ENCODE measurements around the gene RBM12. TPM values are rescaled to one million over a fixed set of nuclear protein-coding genes. Genes with fewer than 3 reads are reported as not detected.

RBM12 gene
- total RNA-seq, 3 donors from 2014 or later (not counting 1 experiment from before 2014, with no cell fraction given) = 80.9 to 112 (median 89.4) TPM

DNA sequence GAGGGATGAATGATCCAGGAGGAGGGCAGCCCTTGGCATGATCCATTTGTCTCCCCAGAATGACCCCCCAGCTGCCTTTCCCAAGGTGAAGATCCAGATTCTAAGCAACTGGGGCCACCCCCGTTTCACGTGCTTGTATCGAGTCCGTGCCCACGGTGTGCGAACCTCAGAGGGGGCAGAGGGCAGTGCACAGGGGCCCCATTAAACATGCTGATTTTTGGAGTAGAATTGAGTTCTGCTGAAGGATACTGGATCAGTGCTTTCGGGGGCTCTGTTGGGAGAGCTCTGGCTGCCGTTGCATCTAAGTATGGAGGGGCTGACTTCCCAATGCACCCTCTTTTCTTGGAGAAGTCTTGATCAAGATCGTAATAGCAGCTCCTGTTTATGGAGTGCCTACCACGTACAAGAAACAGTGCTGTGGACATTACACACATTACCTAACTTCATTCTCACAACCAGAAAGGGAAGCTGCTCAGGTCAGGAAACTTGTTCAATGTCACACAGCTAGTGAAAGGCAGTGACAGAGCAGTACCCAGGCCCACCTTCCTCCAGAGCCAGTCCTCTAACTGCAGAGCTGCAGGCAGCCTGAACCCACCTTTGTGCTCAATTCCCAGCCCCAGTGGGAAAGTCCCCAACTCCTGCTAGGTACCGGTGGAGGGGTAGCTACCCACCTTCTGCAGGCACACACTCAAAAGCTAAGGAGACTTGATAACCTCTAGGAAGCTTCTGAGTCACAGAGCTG, 43.7 kb downstream of the RBM12 start:
- intact Hi-C loops (cut with micrococcal nuclease) = no loop called here
- DNase-seq (no peak), ATAC-seq (no peak)
- Mint-ChIP-seq H3K4me3 (peak overlapping the region; percentile 4), H3K27ac (peak overlapping the region; percentile 0 to 59), H3K9me3 (no peaks in the 10 kb centered on the region), H3K27me3 (ENCODE audit: low read depth in 2 of 2) (no peaks in the 10 kb centered on the region), H3K4me1 (peaks cover 22 to 36% of the 10 kb centered on the region in 2 donors), H3K36me3 (peaks cover 5% of the 10 kb centered on the region)
- 98% methylated on average over 11 of the region's 11 CpGs for WGBS (ENCODE audit: insufficient coverage)
- H3K36me3 ChIP-seq (ENCODE audit: control insufficient read depth, insufficient read depth, low read length) = peaks cover 16% of the 10 kb centered on the region
- H3K4me1 ChIP-seq (ENCODE audit: control insufficient read depth, insufficient read depth, low read length) = peaks cover 35% of the 10 kb centered on the region
- H3K4me3 ChIP-seq (ENCODE audit: low read length) = no peak overlapping the region
- H3K27me3 ChIP-seq (ENCODE audit: control insufficient read depth, insufficient read depth, low read length) = peaks cover 10% of the 10 kb centered on the region
- no peaks in the 10 kb centered on the region for H3K9me3 ChIP-seq (ENCODE audit: control insufficient read depth, insufficient read depth, low read length)
- H3K27ac ChIP-seq (ENCODE audit: low read length) = no peak overlapping the region
- TF ChIP-seq, protein P1, sequence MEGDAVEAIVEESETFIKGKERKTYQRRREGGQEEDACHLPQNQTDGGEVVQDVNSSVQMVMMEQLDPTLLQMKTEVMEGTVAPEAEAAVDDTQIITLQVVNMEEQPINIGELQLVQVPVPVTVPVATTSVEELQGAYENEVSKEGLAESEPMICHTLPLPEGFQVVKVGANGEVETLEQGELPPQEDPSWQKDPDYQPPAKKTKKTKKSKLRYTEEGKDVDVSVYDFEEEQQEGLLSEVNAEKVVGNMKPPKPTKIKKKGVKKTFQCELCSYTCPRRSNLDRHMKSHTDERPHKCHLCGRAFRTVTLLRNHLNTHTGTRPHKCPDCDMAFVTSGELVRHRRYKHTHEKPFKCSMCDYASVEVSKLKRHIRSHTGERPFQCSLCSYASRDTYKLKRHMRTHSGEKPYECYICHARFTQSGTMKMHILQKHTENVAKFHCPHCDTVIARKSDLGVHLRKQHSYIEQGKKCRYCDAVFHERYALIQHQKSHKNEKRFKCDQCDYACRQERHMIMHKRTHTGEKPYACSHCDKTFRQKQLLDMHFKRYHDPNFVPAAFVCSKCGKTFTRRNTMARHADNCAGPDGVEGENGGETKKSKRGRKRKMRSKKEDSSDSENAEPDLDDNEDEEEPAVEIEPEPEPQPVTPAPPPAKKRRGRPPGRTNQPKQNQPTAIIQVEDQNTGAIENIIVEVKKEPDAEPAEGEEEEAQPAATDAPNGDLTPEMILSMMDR (IDR thresholded peaks at IDR 0.05) = no peak

- H3K36me3 Mint-ChIP-seq = no peaks in the 10 kb centered on the region
- peak; percentile 71 to 90 for DNase-seq
- Histone ChIP-seq H3K4me1 (ENCODE audit: control insufficient read depth, insufficient read depth, low read length) (peaks cover 40% of the 10 kb centered on the region), H3K4me3 (ENCODE audit: low read length) (peak overlapping the region; percentile 44), H3K27ac (ENCODE audit: low read length) (no peak overlapping the region), H3K36me3 (ENCODE audit: control insufficient read depth, insufficient read depth, low read length) (peaks cover 5% of the 10 kb centered on the region), H3K27me3 (ENCODE audit: control insufficient read depth, insufficient read depth, low read length) (peaks cover 10% of the 10 kb centered on the region), H3K9me3 (ENCODE audit: control insufficient read depth, insufficient read depth, low read length) (no peaks in the 10 kb centered on the region)
- H3K27me3 Mint-ChIP-seq (ENCODE audit: low read depth in 2 of 2) = peaks cover 0 to 2% of the 10 kb centered on the region in 2 donors
- peak overlapping the region; percentile 34 to 99 for H3K27ac Mint-ChIP-seq
- H3K4me3 Mint-ChIP-seq = peak overlapping the region; percentile 86
- peaks cover 23 to 45% of the 10 kb centered on the region in 2 donors for H3K4me1 Mint-ChIP-seq
- ATAC-seq = peak; percentile 18 to 22 (median 22)
- intact Hi-C loops (cut with micrococcal nuclease) = loop anchor here (1.0 to 10.0 kb wide), 5 partner anchors 18 to 365 kb away; partner anchors contain the start of gene ERGIC3
- no peaks in the 10 kb centered on the region for H3K9me3 Mint-ChIP-seq
- 5% methylated on average over 49 of the region's 49 CpGs for WGBS (ENCODE audit: insufficient coverage)
- TF ChIP-seq, protein P1 (IDR thresholded peaks at IDR 0.05) = peak; percentile 55
Observed at GRCh38 chr20:35619196-35620095, 45.3 kb downstream of the RBM12 start.

DNA sequence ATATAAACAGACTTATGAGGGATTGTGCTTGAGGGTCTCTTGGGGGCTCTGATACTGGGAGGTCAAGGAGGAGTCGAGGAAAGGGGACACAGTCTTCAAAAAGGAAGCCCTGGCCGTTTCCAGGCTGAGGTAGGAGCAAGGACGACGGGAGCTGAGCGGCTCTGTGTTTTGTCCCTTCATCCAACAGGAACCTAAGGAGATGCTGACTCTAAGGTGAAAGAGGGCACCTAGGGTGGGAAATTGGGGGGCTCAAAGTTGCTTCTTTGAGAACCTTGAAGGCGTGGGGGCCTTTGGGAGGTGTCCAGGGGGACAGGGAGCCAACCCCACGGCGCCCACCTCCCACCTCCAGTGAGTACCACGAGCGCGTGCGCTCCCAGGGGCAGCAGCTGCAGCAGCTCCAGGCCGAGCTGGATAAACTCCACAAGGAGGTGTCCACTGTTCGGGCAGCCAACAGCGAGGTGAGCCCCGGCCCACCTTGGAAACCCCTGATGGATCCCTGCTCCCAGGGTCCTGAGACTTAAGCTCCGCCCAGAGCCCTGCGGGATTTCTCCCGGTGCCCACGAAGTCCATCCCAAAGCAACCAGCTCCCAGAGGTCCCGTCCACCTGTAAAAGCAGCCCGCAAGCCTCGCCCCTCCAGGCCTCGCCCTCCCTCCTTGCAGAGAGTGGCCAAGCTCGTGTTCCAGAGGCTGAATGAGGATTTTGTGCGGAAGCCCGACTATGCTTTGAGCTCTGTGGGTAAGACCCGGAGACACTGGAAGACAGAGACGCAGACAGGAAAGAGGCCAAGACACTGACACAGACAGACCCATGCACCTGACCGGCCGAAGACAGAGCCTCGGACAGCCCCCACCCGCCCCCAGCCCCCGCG, 46.2 kb downstream of the RBM12 start:
- intact Hi-C loops (cut with micrococcal nuclease) = loop anchor here (1.0 to 10.0 kb wide), 6 partner anchors 17 to 364 kb away; partner anchors contain the start of gene ERGIC3
- H3K36me3 ChIP-seq (ENCODE audit: control insufficient read depth, insufficient read depth, low read length) = peaks cover 5% of the 10 kb centered on the region
- H3K4me3 Mint-ChIP-seq = peak overlapping the region; percentile 86
- peak overlapping the region; percentile 68 to 99 for H3K27ac Mint-ChIP-seq
- TF ChIP-seq, protein P1 (IDR thresholded peaks at IDR 0.05) = no peak
- H3K27ac ChIP-seq (ENCODE audit: low read length) = no peak overlapping the region
- no peaks in the 10 kb centered on the region for H3K9me3 Mint-ChIP-seq
- no peaks in the 10 kb centered on the region for H3K9me3 ChIP-seq (ENCODE audit: control insufficient read depth, insufficient read depth, low read length)
- WGBS (ENCODE audit: insufficient coverage) = 13% methylated on average over 35 of the region's 35 CpGs
- ATAC-seq (no peak), DNase-seq (peak in 1 of 2 donors; percentile 59)
- H3K27me3 Mint-ChIP-seq (ENCODE audit: low read depth in 2 of 2) = peaks cover 0 to 3% of the 10 kb centered on the region in 2 donors
- peaks cover 10% of the 10 kb centered on the region for H3K27me3 ChIP-seq (ENCODE audit: control insufficient read depth, insufficient read depth, low read length)
- peaks cover 40% of the 10 kb centered on the region for H3K4me1 ChIP-seq (ENCODE audit: control insufficient read depth, insufficient read depth, low read length)
- H3K36me3 Mint-ChIP-seq = no peaks in the 10 kb centered on the region
- H3K4me1 Mint-ChIP-seq = peaks cover 27 to 45% of the 10 kb centered on the region in 2 donors
- peak overlapping the region; percentile 44 for H3K4me3 ChIP-seq (ENCODE audit: low read length)

Data from natural killer cell (primary cell).